Endothelial cell of umbilical vein (primary cell): ENCODE results near the gene SLC7A10. TPM values are rescaled to one million over a fixed set of nuclear protein-coding genes. Genes with fewer than 3 reads are reported as not detected.

Experiments used
- BruUV-seq: library from RNA; stranded (reverse); fragments of 400-500 nt; replicated peaks from 2 replicates; lab custom pipeline; 2021; lab: Mats Ljungman, UMichigan
- CTCF ChIA-PET: fragments of 300-600, 350-600 bp; sonication (Branson Sonifier 250); formaldehyde crosslinking; loops from one replicate; lab custom pipeline; 2021; ENCODE audit warnings: antibody characterized with exemption, inconsistent platforms; lab: Charles Lee
- POLR2A ChIA-PET: fragments of 300-600, 350-600 bp; sonication (Branson Sonifier 250); formaldehyde crosslinking; loops from one replicate; lab custom pipeline; 2021; ENCODE audit warnings: antibody characterized with exemption, inconsistent platforms; lab: Charles Lee
- DNase-seq: peaks from one replicate; pipeline ENCODE4 v3.0.0-alpha.2; 2011; ENCODE audit warnings: low read depth, low spot score
- FAIRE-seq: peaks from 2 replicates; lab custom pipeline; 2011; peaks lifted over from hg19 to GRCh38; lab: Jason Lieb, UNC
- H2AFZ ChIP-seq: 2 replicates; pipeline ENCODE4 v1.6.0; 2012; ENCODE audit warnings: low read depth, low read length, control low read depth, inconsistent platforms
- H3K27ac ChIP-seq: 2 replicates; pipeline ENCODE4 v1.5.1; 2011; ENCODE audit warnings: low read depth, mild to moderate bottlenecking, control low read depth, low read length, moderate library complexity; ENCODE audit not compliant: insufficient read depth
- H3K27me3 ChIP-seq, 2 experiments: 2 replicates each; pipeline versions ENCODE4 v1.6.0 to v1.6.1; 2011; ENCODE audit warnings: low read length in 2 of 2, mixed read lengths in 1 of 2; ENCODE audit not compliant: control insufficient read depth in 2 of 2, insufficient read depth in 2 of 2
- H3K36me3 ChIP-seq, 2 experiments: 2 replicates in 1 of 2; 3 replicates in 1 of 2; pipeline ENCODE4 v1.5.1; 2011; ENCODE audit warnings: low read length in 2 of 2, mild to moderate bottlenecking in 1 of 2, moderate library complexity in 1 of 2; ENCODE audit not compliant: control insufficient read depth in 2 of 2, insufficient read depth in 2 of 2; ENCODE audit errors: extremely low read depth in 1 of 2
- H3K4me1 ChIP-seq: 3 replicates; pipeline ENCODE4 v1.5.1; 2011; ENCODE audit warnings: mild to moderate bottlenecking, low read length; ENCODE audit not compliant: control insufficient read depth, insufficient read depth; ENCODE audit errors: extremely low read depth
- H3K4me2 ChIP-seq: 2 replicates; pipeline ENCODE4 v1.6.1; 2011; ENCODE audit warnings: low read length, control low read depth, mixed read lengths; ENCODE audit not compliant: insufficient read depth
- H3K4me3 ChIP-seq, 3 experiments: fragments of 200-600 bp in 1 of 3; sonication (generic), shearing (Covaris generic) in 1 of 3; replicated peaks in 1 of 3; 2 replicates each; pipeline ENCODE4 v1.5.1; 2011 to 2016; ENCODE audit warnings: control low read depth in 3 of 3, low read length in 3 of 3, mild to moderate bottlenecking in 2 of 3, inconsistent platforms in 1 of 3, low read depth in 1 of 3, moderate library complexity in 1 of 3; ENCODE audit not compliant: insufficient read depth in 1 of 3
- H3K79me2 ChIP-seq: 2 replicates; pipeline ENCODE4 v1.6.0; 2012; ENCODE audit warnings: low read length, inconsistent platforms; ENCODE audit not compliant: control insufficient read depth, insufficient read depth
- H3K9ac ChIP-seq: replicated peaks from 2 replicates; pipeline ENCODE3; 2011; ENCODE audit warnings: low read length, control low read depth; ENCODE audit not compliant: insufficient read depth; ENCODE audit errors: extremely low read depth
- H3K9me1 ChIP-seq: replicated peaks from 3 replicates; pipeline ENCODE4 v1.6.0; 2011; ENCODE audit warnings: mild to moderate bottlenecking, low read length; ENCODE audit not compliant: control insufficient read depth, insufficient read depth; ENCODE audit errors: extremely low read depth
- H3K9me3 ChIP-seq: replicated peaks from 2 replicates; pipeline ENCODE4 v1.5.1; 2012; ENCODE audit warnings: low read length, inconsistent platforms; ENCODE audit not compliant: control insufficient read depth, insufficient read depth
- H4K20me1 ChIP-seq: replicated peaks from 2 replicates; pipeline ENCODE3; 2011; ENCODE audit warnings: mild to moderate bottlenecking, low read length; ENCODE audit not compliant: control insufficient read depth, insufficient read depth; ENCODE audit errors: extremely low read depth
- CTCF ChIP-seq, 2 donors: IDR thresholded peaks; 1 replicate in 1 of 2; 2 replicates in 1 of 2; pipeline ENCODE4 v1.5.1; 2011; ENCODE audit warnings: low read length in 2 of 2, mild to moderate bottlenecking in 2 of 2, moderate library complexity in 2 of 2, control low read depth in 1 of 2, inconsistent platforms in 1 of 2, low read depth in 1 of 2; ENCODE audit not compliant: insufficient read depth in 1 of 2; ENCODE audit errors: extremely low read depth in 1 of 2
- EZH2 ChIP-seq: IDR thresholded peaks from 2 replicates; pipeline ENCODE4 v1.6.1; 2012; ENCODE audit warnings: borderline replicate concordance, low read depth, mild to moderate bottlenecking, moderate library complexity, low read length, inconsistent platforms; ENCODE audit not compliant: severe bottlenecking
- FOS ChIP-seq: IDR thresholded peaks from 2 replicates; pipeline ENCODE4 v1.6.1; 2011; ENCODE audit warnings: mild to moderate bottlenecking, low read length, moderate library complexity, borderline replicate concordance; ENCODE audit not compliant: insufficient read depth
- GATA2 ChIP-seq: IDR thresholded peaks from 2 replicates; pipeline ENCODE4 v1.7.0; 2011; ENCODE audit warnings: low read depth, mild to moderate bottlenecking, moderate library complexity, mixed read lengths, low read length; ENCODE audit not compliant: insufficient read length, insufficient read depth
- JUN ChIP-seq: IDR thresholded peaks from 2 replicates; pipeline ENCODE4 v1.6.1; 2011; ENCODE audit warnings: borderline replicate concordance, low read depth; ENCODE audit not compliant: insufficient read length, insufficient read depth
- MAX ChIP-seq: IDR thresholded peaks from 2 replicates; pipeline ENCODE4 v1.6.1; 2011; ENCODE audit not compliant: insufficient read depth, insufficient read length
- MYC ChIP-seq: IDR thresholded peaks from one replicate; pipeline ENCODE4 v1.6.1; 2011; ENCODE audit warnings: mild to moderate bottlenecking, low read depth, low read length
- POLR2A ChIP-seq: IDR thresholded peaks from 2 replicates; pipeline ENCODE4 v1.6.1; 2012; ENCODE audit warnings: low read depth, mild to moderate bottlenecking, control low read depth, low read length
- POLR2AphosphoS5 ChIP-seq: IDR thresholded peaks from 2 replicates; pipeline ENCODE4 v1.6.1; 2012; ENCODE audit warnings: low read depth, mild to moderate bottlenecking, control low read depth, low read length, moderate library complexity; ENCODE audit not compliant: insufficient read depth
- dilution Hi-C: fragments of 300-500 bp; cut with MboI; formaldehyde crosslinking; loops from one replicate; pipeline ENCODE4 v1.15.0; 2019; ENCODE audit warnings: low sequenced_read_pairs; ENCODE audit not compliant: extremely low pct_ligation_motif_present
- intact Hi-C: fragments of 100-400 bp; cut with micrococcal nuclease; formaldehyde crosslinking; loops from one replicate; pipeline ENCODE4 v1.10.0; 2022
- polyA plus RNA-seq, 4 experiments: library from polyadenylated mRNA; depleted of rRNA in 3 of 4; stranded (reverse) in 3 of 4; unstranded in 1 of 4; fragments of >200 nt; gene quantifications; 2 replicates each; pipeline versions ENCODE4 v1.2.1 to v1.2.3, GENCODE V29; 2011 to 2012; ENCODE audit warnings: missing spikeins in 1 of 4
- total RNA-seq: library from RNA; stranded (reverse); gene quantifications from 2 replicates; pipeline ENCODE4 v1.2.3, GENCODE V29; 2021

SLC7A10 gene
- total and polyA plus RNA-seq, 2 donors (not counting 3 experiments of a cell fraction or from before 2014, with no cell fraction given): not detected

GRCh38 chr19:33268162-33268991, 42.7 kb upstream of the SLC7A10 start:
- H3K9me1 ChIP-seq: no peaks in the 10 kb centered on the region
- POLR2A ChIA-PET: no interaction called here
- no peak overlapping the region for H3K27ac ChIP-seq
- H3K9me3 ChIP-seq: no peaks in the 10 kb centered on the region
- DNase-seq (no peak), FAIRE-seq (no peak)
- H3K27me3 ChIP-seq: no peaks in the 10 kb centered on the region
- H3K9ac ChIP-seq: no peak overlapping the region
- CTCF ChIA-PET: no interaction called here
- TF ChIP-seq POLR2AphosphoS5 (no peak), EZH2 (no peak), GATA2 (no peak), MYC (no peak), JUN (no peak), CTCF (IDR thresholded peaks at IDR 0.05; ENCODE audit: extremely low read depth in 1 of 2, insufficient read depth in 1 of 2, low read depth in 1 of 2, low read length in 2 of 2) (no peak), MAX (no peak), FOS (no peak), POLR2A (no peak)
- H3K4me1 ChIP-seq: no peaks in the 10 kb centered on the region
- no TSS peak for BruUV-seq
- no peak overlapping the region for H2AFZ ChIP-seq
- intact Hi-C loops: no loop called here
- dilution Hi-C loops: no loop called here
- H4K20me1 ChIP-seq: no peaks in the 10 kb centered on the region
- no peak overlapping the region for H3K4me2 ChIP-seq
- H3K4me3 ChIP-seq: no peak overlapping the region
- H3K36me3 ChIP-seq: no peaks in the 10 kb centered on the region
- H3K79me2 ChIP-seq: no peaks in the 10 kb centered on the region
